GM12801 (cell line): ENCODE measurements around the gene SCN4A.

ENCODE experiments used
- CTCF ChIP-seq: IDR thresholded peaks from one replicate; pipeline ENCODE4 v1.5.1; 2011; ENCODE audit warnings: control low read depth; ENCODE audit not compliant: insufficient read length; ENCODE audit errors: extremely low read depth

SCN4A gene

GRCh38 chr17:63998050-63998720 lies 25.5 kb upstream of the SCN4A start, which contains the start of gene PRR29:
TSS of gene PRR29 (plus strand) at chr17:63998351. CDS start at chr17:63998365, 14 bp downstream.
- no peak for TF ChIP-seq CTCF

DNA sequence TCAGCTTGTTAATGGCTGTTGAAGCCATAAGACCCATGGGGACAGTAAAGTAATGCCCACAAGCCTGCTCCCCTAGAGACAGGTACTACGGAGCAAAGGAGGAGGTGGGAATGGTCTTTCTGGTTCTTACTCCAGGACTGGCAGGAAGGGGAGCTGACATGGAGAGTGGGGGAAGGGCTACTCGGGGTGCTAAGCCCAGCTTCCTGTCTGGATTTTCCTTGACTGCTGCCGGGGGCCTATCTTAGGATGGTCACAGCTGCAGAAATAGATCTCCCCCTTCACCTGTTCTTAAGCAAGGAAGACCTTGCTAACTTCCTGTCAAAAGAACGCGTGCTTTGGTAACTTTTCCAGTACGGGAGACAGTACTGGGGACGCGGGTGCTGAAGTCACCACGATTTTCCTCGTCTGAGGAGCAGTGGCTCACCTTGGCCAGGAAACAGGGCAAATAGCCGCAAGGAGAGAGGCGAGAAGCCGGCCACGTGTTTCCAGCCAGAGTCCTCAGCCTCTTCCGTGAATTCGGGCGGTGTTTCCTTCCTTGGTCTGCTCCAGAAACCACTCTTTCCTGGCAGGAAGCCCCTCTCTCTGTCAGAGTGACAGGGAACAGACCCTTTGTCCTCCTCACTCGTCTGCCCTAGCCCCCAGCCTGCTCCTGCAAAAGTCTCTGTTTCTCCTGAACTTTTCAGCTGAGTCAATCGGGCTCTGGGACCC lies 24.8 kb upstream of the SCN4A start:
- no peak for TF ChIP-seq CTCF

GRCh38 chr17:63996430-63997182 lies 23.9 kb upstream of the SCN4A start:
- no peak for TF ChIP-seq CTCF

DNA sequence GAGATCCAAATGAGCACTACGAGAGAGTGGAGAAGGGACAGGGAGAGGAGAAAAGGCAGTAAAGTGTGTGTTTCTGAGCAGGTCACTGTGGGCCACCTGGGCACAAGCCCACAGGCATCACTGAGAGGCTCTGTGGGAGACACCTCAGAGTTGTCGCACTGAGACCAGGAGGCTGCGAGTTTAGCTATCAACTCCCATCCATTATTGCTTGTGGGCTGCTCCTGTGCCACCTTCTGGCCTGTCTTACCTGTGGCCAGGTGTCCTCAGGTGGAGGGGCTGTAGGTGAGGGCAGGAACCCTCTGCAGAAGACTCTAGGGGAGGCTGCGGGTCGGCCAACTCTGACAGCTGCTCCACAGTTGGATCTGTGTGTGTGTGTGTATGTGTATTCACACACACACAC lies 22.9 kb upstream of the SCN4A start:
- no peak for TF ChIP-seq CTCF

DNA sequence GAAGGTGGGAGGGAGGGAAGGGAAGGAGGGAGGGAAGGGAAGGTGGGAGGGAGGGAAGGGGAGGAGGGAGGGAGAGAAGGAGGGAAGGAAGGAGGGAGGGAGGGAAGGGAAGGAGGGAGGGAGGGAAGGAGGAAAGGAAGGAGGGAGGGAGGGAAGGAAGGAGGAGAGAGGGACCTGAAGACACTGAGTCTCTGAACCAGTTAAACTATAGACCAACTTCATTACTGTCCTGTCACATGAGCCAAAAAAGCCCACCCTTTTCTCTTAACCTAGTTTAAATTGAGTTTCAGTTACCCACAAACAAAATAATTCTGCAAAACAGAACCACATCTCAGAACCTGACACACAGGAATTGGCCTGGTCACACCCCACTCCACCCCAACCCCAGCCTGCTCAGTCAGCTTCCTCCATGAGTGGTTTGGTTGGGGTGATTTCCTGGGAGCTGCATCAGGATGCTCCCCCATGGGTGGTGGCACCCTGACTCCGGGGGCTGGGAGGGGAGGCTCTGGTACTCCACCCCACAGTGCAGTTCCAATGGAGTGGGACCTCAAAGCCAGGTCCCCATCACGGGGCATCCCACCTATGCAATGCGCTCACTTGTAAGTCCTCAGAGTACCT lies 20.8 kb upstream of the SCN4A start:
- TF ChIP-seq CTCF, result no peak

- TF ChIP-seq CTCF, result no peak
Observed at GRCh38 chr17:63991611-63992010, 18.9 kb upstream of the SCN4A start.
